Measurements from ENCODE around the gene SARNP. TPM values are rescaled to one million over a fixed set of nuclear protein-coding genes. Genes with fewer than 3 reads are reported as not detected.

The SARNP gene
- total and polyA plus RNA-seq, 10 of the 15 experiments (the other 5 are each of a cell fraction or from before 2014, with no cell fraction given) = 77.6 to 445 (median 188) TPM

- TF ChIP-seq SRF (IDR thresholded peaks at IDR 0.05; ENCODE audit: low read depth in 2 of 2, low read length in 2 of 2) (no peak), RAD21 (IDR thresholded peaks at IDR 0.05; ENCODE audit: insufficient read depth, low read depth, low read length) (peak; percentile 47), ZBTB11 (CRISPR knock-in tag; IDR thresholded peaks at IDR 0.05) (no peak), RAD51 (IDR thresholded peaks at IDR 0.05) (no peak), MYC (IDR thresholded peaks at IDR 0.05; ENCODE audit: insufficient read depth, insufficient read length, insufficient replicate concordance, low read length, severe bottlenecking) (no peak), IRF5 (IDR thresholded peaks at IDR 0.05; ENCODE audit: borderline replicate concordance) (no peak), CHD2 (IDR thresholded peaks at IDR 0.05; ENCODE audit: borderline replicate concordance, low read depth, low read length) (no peak), MAX (IDR thresholded peaks at IDR 0.05; ENCODE audit: low read depth, low read length) (no peak)
Observed at GRCh38 chr12:55797068-55797467, 20.5 kb downstream of the SARNP start (continued).

Data from GM12878 (cell line).